ENCODE data around the gene LRRC36.
A peak's percentile ranks its signal among the peaks of the same experiment; 100 is the strongest.
"Not testable (repeated sequence)": the region's sequence is repeated elsewhere in the genome, so short reads cannot be mapped to it uniquely, and the experiment has no call there.

Gene LRRC36

DNA sequence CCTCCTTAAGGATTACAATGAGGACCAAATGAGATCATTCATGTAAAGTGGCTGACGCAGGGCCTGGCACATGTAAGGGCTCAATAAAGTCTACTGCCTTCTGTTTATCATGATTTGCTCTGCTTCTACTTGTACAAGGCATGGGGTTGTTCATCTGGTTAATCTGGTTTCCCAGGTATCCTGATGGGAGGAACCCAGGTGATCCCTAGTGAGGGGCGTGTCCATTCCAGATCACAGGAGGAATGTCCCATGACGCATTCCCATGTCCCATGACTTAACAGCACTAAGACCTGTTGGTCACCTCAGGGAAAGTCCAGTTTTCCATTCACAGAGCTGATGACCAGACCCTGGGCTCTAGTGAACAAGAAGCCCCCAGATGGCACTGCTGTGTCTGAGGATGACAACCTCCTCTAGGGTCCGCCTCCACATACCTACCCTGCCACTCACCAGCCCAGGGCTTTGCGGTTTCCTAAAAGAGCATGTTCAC lies 78.2 kb downstream of the LRRC36 start:
- DNase-seq (ENCODE audit: low spot score) = peak; percentile 57

DNA sequence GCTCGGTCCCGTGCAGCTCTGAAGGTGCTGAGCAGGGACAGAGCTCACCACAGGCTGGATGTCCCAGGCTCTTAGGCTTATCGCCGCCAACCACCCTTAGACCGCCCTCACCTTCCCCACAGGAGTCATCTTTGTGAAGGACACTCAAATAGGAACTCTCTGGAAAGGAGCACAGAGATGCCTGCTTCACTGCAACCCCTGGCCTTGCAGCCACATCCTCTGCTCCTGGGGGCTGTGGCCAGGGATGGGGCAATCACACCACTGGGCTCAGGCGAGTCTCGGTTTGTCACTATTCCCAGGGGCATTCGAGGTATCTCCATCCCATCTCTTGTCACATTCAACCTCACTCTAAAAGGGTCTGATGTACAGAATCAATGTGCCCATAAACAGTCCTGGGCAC lies 78.7 kb downstream of the LRRC36 start:
- no peak for DNase-seq (ENCODE audit: low spot score)

DNA sequence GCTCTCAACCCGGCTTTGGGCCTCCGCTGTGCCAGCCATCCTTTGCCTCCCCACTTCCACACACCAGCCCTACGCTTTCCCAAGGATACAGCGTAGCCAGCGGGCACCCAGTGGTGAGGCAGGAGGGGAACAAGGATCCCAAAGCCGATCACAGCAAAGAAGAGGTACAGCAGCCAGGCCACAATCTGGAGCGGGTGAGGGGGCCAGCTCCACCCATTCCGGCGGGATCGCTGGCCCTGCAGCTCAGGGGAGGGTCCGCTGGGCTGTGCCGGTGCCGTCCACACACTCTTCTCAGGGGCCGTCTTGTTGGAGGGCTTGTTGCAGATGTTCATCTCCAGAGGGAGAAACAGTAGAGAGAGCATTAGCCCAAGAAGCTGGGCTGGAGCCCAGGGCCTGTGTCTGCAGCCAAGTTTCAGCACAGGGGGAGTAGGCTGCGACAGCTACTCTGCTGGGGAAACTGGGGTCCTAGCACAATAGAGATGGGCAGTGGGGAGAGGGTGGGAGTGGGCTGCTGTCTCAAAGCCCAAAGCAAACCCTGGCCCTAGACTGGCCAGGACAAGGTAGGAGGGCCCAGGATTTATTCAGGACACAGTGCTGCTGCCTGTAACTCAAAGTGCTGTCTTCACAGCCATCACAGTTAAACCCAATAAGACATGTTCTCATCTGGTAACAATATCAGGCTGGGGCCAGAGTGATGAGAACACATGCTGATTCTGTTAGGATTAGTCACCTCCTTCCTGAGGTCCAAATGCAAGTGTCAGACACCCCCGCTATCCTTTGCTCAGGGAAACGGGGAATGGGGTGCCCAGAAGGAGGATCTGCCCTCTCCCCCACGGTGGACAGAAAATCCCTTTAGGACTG lies 79.7 kb downstream of the LRRC36 start:
- no peak for DNase-seq (ENCODE audit: low spot score)

DNA sequence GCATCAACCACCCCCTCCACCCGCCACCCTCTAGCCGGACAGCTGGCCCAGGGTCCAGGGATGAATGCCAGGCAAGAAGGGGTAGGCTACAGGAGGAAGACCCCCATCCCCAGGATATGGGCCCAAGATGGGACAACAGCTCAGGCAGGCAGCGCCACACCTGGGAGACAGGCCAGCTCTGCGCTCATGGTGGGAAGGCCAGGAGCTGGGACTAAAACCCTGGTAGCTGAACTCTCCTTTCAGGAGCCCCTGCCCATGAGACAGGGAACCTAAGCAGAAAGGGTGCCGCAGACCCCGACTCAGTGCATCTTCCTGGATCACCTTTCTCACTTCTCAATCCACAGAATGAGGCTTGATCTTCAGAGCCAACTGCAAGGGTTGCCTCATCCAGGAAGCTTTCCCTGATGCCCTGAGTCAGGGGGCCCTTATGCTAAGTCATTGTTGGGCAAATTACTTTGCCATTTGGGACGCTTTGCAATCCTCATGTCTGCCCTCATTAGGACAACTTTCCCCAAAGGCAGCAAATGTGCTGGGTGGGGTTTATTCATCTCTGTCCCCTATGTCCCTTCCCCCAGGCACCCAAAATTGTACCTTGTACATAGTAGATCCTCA lies 80.7 kb downstream of the LRRC36 start:
- DNase-seq (ENCODE audit: low spot score) = no peak

- peak; percentile 53 for DNase-seq (ENCODE audit: low spot score)
Measured at GRCh38 chr16:67407788-67408452, 81.3 kb downstream of the LRRC36 start.

- no peak for DNase-seq (ENCODE audit: low spot score)
Measured at GRCh38 chr16:67409631-67410030, 83.0 kb downstream of the LRRC36 start.

DNA sequence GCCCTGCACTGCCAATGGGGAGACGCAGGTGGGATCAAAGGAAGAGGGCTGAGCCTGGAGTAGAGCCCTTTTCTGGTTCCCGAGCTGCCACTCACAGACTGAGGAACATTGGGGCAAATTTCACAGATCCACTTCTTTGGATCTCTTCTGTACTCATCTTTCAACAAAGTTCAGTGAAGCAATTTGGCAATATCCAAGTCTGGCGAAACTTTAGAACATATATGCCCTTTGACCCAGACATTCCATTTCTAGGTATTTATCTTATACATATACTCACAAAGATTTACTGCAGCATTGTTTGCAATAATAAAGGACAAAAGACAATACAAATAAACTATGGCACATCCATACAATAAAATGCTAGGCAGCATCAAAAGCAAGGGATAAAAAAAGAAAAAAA lies 84.7 kb downstream of the LRRC36 start:
- DNase-seq (ENCODE audit: low spot score) = no peak

- DNase-seq (ENCODE audit: low spot score) = no peak
Measured at GRCh38 chr16:67412294-67412693, 85.7 kb downstream of the LRRC36 start.

GRCh38 chr16:67413978-67414911 lies 87.6 kb downstream of the LRRC36 start:
- DNase-seq (ENCODE audit: low spot score) = no peak

DNA sequence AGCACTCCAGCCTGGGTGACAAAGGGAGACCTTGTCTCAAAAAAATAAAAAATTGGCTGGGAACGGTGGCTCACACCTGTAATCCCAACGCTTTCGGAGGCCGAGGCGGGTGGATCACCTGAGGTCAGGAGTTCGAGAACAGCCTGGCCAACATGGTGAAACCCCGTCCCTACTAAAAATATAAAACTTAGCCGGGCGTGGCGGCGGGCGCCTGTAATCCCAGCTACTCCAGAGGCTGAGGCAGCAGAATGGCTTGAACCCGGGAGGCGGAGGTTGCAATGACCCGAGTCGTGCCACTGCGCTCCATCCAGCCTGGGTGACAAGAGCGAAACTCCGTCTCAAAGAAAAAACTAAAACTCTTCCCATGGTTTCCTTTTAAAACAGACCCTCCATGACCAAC lies 88.8 kb downstream of the LRRC36 start:
- DNase-seq (ENCODE audit: low spot score) = not testable (repeated sequence)

GRCh38 chr16:67415872-67416793 lies 89.5 kb downstream of the LRRC36 start, which contains the start of gene ZDHHC1:
TSS of gene ZDHHC1 (minus strand) at chr16:67416477. CDS start at chr16:67407775, 8,702 bp downstream.
- peak; percentile 95 for DNase-seq (ENCODE audit: low spot score)

DNA sequence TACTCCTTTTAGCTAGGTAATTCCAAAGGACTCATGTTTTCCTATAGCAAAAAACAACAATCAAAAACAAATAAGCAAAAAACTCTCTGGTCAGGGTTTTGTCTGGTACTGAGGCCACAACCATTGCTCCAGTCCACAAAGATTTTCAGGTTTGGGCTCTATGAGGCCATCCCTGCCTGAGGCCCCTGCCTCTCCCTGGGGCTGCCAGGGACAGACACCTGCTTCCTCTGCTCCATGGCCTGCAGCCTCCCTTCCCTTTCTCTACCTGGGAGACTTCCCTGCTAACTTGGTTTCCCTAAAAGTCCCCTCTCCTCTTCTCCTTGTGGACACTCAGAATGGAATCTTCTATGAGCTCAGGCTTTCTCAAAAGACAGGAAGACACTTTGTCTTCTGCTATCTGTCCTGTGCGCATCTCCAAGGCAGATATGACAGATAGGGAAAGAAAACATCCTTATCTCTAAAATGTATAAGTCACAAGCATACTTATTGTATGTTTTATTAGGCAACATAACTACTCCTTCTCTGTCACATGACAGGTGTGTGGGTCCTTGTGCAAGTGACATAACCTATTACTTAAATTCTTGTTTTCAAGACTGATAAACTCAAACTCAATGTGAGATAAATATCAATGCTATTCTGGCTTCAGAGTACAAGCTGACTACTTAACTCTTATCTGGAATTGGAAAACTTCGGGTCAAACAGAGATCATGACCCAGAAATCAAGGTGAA lies 90.9 kb downstream of the LRRC36 start:
- no peak for DNase-seq (ENCODE audit: low spot score)

- DNase-seq (ENCODE audit: low spot score) = no peak
Measured at GRCh38 chr16:67419502-67419901, 92.9 kb downstream of the LRRC36 start.

- DNase-seq (ENCODE audit: low spot score) = no peak
Measured at GRCh38 chr16:67419931-67420330, 93.3 kb downstream of the LRRC36 start.

DNA sequence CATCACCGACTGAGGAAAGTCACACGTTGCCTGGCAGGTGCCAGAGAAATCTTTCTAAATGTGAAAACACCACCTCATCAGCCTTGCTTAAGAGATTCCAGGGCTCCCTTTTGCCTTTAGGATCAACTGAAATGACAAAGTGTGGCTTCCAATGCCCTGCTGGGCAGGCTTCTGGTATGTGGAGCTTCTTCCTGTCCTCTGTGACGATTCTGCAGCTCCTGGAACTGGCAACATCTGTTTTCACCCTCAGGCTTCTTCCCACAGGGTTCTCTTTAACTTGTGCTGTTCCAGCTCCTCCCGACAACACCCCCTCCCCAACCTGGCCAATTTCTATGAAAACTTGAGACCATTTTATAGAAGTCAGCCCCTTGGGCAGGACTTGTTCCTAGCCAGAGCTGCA lies 94.4 kb downstream of the LRRC36 start:
- no peak for DNase-seq (ENCODE audit: low spot score)

DNA sequence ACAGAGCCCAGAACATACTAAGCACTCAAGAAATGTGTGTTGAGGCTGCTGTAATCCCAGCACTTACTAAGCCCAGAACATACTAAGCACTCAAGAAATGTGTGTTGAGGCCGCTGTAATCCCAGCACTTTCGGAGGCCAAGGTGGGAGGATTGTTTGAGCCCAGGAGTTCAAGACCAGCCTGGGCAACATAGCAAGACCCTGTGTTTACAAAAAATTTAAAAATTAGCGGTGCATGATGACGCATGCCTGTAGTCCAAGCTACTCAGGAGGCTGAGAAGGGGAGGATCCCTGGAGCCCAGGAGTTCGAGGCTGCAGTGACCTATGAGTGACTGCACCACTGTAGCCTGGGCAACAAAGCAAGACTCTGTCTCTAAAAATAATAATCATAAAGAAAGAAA lies 96.4 kb downstream of the LRRC36 start:
- no peak for DNase-seq (ENCODE audit: low spot score)

DNA sequence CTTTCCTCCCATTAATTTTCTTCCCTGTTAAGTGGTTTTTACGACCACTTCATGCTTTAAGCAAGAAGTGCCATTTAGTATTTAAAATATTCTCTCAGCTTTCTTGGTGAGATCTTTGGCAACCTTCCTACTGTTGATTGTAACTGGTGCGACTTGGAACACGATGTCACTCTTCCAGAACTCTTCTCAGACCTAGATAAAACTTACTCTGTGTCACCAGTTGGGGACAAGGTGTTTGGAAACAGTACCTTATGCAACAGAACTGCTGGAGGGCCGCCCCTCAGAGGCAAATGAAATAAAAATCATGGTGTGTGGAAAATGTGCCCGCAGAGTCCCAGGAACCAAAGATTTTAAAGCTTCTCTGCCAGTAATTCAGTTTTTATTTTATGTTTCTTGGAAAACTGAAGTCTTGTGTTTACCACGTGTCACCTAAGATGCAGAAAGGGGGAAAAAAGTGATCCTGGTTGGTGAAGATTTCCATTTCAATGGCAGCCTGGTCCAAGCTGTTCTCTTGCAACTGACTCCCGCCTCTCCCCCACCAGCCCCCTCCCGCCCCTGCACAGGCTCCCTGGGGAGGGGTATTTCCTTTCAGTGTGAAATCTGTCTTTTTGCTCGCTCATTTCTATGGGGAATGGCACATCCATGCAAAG lies 97.1 kb downstream of the LRRC36 start:
- DNase-seq (ENCODE audit: low spot score) = peak; percentile 58

DNA sequence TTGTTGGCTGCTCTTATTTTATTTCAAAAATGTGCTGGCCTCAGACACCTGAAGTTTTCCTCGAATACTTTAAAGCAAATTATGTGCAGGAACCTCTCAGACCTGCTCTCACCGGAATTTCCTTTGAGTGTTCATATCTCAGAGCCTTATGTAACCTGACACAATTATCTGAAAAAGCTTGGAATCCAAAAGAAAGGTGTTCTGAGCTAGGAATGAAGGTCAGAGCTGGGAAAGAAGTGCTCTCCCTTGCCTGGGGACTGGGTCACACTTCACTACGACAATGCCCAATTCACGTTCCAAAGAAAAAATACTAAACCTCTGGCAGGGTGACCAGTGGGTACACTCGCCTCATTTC lies 97.6 kb downstream of the LRRC36 start:
- DNase-seq (ENCODE audit: low spot score) = no peak

GRCh38 chr16:67425061-67425460 lies 98.4 kb downstream of the LRRC36 start:
- DNase-seq (ENCODE audit: low spot score) = no peak
